Globus pallidus (tissue), 1 donor: ENCODE results near the gene FHDC1.
A peak's percentile ranks its signal among the peaks of the same experiment; 100 is the strongest.
"Not testable (repeated sequence)": the region's sequence is repeated elsewhere in the genome, so short reads cannot be mapped to it uniquely, and the experiment has no call there.

ENCODE experiments used
- DNase-seq: peaks from one replicate; pipeline ENCODE4 v3.0.0-alpha.2; 2015; ENCODE audit warnings: low spot score

Gene FHDC1

GRCh38 chr4:152935631-152936445 lies at the start of gene FHDC1:
TSS of gene FHDC1 (plus strand) at chr4:152936323. CDS start at chr4:152943058, 6,735 bp downstream.
- DNase-seq: no peak

GRCh38 chr4:152887981-152888380 lies 48.1 kb upstream of the FHDC1 start:
- no peak for DNase-seq

- no peak for DNase-seq
Observed at GRCh38 chr4:152892974-152893373, 43.1 kb upstream of the FHDC1 start.

- no peak for DNase-seq
Observed at GRCh38 chr4:152894673-152895072, 41.5 kb upstream of the FHDC1 start.

- no peak for DNase-seq
Observed at GRCh38 chr4:152896811-152897210, 39.3 kb upstream of the FHDC1 start.

- not testable (repeated sequence) for DNase-seq
Observed at GRCh38 chr4:152898133-152898532, 38.0 kb upstream of the FHDC1 start.

GRCh38 chr4:152898606-152899005 lies 37.5 kb upstream of the FHDC1 start:
- no peak for DNase-seq

GRCh38 chr4:152900395-152900794 lies 35.7 kb upstream of the FHDC1 start:
- DNase-seq: no peak

- DNase-seq: peak; percentile 70
Observed at GRCh38 chr4:152901205-152901604, 34.9 kb upstream of the FHDC1 start.

- no peak for DNase-seq
Observed at GRCh38 chr4:152903658-152904057, 32.5 kb upstream of the FHDC1 start.

- no peak for DNase-seq
Observed at GRCh38 chr4:152909901-152910300, 26.2 kb upstream of the FHDC1 start.

GRCh38 chr4:152910521-152910920 lies 25.6 kb upstream of the FHDC1 start:
- no peak for DNase-seq

- no peak for DNase-seq
Observed at GRCh38 chr4:152917543-152918395, 18.4 kb upstream of the FHDC1 start.

GRCh38 chr4:152919826-152920225 lies 16.3 kb upstream of the FHDC1 start:
- DNase-seq: no peak

GRCh38 chr4:152920768-152921167 lies 15.4 kb upstream of the FHDC1 start:
- no peak for DNase-seq

- DNase-seq: no peak
Observed at GRCh38 chr4:152921284-152921683, 14.8 kb upstream of the FHDC1 start.

GRCh38 chr4:152925851-152926250 lies 10.3 kb upstream of the FHDC1 start:
- no peak for DNase-seq

- DNase-seq: no peak
Observed at GRCh38 chr4:152926959-152927358, 9.2 kb upstream of the FHDC1 start.

GRCh38 chr4:152927737-152928136 lies 8.4 kb upstream of the FHDC1 start:
- DNase-seq: no peak

GRCh38 chr4:152928286-152928685 lies 7.8 kb upstream of the FHDC1 start:
- DNase-seq: no peak

GRCh38 chr4:152929888-152930287 lies 6.2 kb upstream of the FHDC1 start:
- DNase-seq: no peak

- no peak for DNase-seq
Observed at GRCh38 chr4:152935143-152935542, 980 bp upstream of the FHDC1 start.
